ENCODE results near the gene TMEM176B. TPM values are rescaled to one million over a fixed set of nuclear protein-coding genes. Genes with fewer than 3 reads are reported as not detected.

Gene TMEM176B
- total RNA-seq, 6 experiments from 2014 or later = 711 to 1,315 (median 795) TPM

DNA sequence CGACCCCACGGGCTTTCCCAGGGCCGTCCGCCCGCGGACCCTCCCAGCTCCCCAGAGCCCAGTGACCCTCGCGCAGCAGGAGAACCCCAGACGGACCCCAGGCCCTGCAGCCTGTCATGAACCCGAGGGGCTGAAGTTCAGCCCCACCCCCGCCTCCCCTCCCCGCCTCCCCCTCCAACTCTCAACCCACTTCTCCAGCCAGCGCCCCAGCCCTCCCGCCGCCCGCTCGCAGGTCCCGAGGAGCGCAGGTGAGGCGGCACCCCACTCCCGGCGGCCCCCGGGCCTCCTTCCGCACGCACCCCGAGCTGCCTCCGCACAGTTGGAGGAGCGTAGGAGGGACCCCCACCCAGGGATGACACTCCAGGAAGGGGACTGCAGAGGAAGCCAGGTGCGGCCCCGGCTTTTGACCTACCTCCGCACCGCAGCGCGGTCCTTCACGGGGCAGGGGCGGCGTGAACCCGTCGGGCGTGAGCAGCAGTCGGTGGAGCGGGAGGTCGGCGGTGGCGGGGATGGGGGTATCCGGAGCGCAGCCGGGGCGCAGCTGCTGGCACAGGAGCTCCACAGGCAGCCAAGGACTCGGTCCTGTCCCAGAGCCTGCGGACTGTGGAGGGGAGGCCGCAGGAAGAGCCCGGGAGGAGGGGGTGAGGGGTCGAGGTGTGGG, 547 bp upstream of the TMEM176B start, which contains the start of gene TMEM176A:
Gene TMEM176A, plus strand, starts transcription at position 189 of the 661 bp plus-strand sequence. CDS start 782 bp downstream, outside the sequence.
- TF ChIP-seq, protein P1, sequence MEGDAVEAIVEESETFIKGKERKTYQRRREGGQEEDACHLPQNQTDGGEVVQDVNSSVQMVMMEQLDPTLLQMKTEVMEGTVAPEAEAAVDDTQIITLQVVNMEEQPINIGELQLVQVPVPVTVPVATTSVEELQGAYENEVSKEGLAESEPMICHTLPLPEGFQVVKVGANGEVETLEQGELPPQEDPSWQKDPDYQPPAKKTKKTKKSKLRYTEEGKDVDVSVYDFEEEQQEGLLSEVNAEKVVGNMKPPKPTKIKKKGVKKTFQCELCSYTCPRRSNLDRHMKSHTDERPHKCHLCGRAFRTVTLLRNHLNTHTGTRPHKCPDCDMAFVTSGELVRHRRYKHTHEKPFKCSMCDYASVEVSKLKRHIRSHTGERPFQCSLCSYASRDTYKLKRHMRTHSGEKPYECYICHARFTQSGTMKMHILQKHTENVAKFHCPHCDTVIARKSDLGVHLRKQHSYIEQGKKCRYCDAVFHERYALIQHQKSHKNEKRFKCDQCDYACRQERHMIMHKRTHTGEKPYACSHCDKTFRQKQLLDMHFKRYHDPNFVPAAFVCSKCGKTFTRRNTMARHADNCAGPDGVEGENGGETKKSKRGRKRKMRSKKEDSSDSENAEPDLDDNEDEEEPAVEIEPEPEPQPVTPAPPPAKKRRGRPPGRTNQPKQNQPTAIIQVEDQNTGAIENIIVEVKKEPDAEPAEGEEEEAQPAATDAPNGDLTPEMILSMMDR (IDR thresholded peaks at IDR 0.05) = no peak
- peak; percentile 59 to 86 (median 72) for ATAC-seq
- intact Hi-C loops (cut with DNase I) = loop anchor here in 1 of 2 donors (10.0 kb wide), 1 partner anchor 74 kb away; no protein-coding TSS in a partner anchor
- 0% methylated on average over 7 of the region's 54 CpGs for WGBS (ENCODE audit: insufficient coverage, low coverage, low lambda C conversion rate, missing lambda C conversion rate)
- no peaks in the 10 kb centered on the region for H3K27me3 ChIP-seq
- peaks cover 0 to 42% (median 18%) of the 10 kb centered on the region in 4 donors for H3K36me3 ChIP-seq
- H3K9me3 ChIP-seq = no peaks in the 10 kb centered on the region
- peak; percentile 74 to 85 (median 82) for DNase-seq
- peaks cover 0 to 35% (median 0%) of the 10 kb centered on the region in 4 donors for H3K4me1 ChIP-seq
- H3K27ac ChIP-seq = peak within 1 kb of the TSS; percentile 90 to 97 (median 95)
- H3K4me3 ChIP-seq = peak within 1 kb of the TSS; percentile 77 to 92 (median 92)

DNA sequence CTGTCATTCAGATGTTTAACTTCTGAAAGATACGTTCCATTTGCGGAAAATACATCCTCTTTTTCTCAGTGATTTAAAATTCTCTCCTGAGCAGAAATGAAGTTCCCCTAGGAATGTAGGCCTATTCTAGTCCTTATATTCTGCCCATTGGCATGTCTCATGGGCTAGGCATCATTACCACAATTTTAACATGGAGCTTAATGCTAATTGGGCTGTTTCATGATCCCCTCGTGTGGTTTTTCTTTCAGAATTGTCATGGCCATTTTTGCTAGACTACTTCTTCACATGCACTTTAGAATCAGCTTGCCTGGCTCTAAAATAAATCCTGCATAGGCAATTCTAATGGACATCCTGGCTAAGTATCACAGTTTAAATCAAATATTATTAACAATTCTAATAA, 1.0 kb downstream of the TMEM176B start:
- Histone ChIP-seq H3K4me3 (peak overlapping the region; percentile 77 to 92 (median 92)), H3K4me1 (peaks cover 0 to 40% (median 0%) of the 10 kb centered on the region in 4 donors), H3K9me3 (no peaks in the 10 kb centered on the region), H3K27me3 (no peaks in the 10 kb centered on the region), H3K36me3 (peaks cover 0 to 41% (median 18%) of the 10 kb centered on the region in 4 donors), H3K27ac (peak overlapping the region; percentile 90 to 97 (median 95))
- no peak for TF ChIP-seq POLR2A (IDR thresholded peaks at IDR 0.05)
- TF ChIP-seq, protein P1 (IDR thresholded peaks at IDR 0.05) = no peak
- intact Hi-C loops (cut with DNase I) = no loop called here
- DNase-seq (no peak), ATAC-seq (no peak)
- WGBS (ENCODE audit: insufficient coverage, low coverage, low lambda C conversion rate, missing lambda C conversion rate) = 25% methylated on average over 3 of the region's 3 CpGs

DNA sequence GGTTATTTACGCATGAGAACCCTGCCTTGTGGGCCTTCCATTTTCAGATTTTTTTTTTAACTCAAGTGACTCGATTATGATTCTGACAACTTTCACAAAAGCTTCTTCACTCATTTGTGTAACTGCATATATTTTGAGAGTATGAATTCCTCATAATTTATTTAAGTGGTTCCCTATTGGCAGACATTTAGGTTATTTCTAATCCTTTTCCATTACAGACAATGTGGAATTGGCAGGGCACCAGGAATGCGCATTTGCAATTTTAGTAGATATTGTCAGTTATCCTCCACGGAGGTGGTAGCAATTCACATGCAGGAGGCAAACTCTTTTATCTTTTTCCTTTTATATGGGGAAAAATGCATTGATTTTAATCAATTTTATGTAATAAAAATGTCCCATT, 2.5 kb downstream of the TMEM176B start:
- H3K9me3 ChIP-seq = no peaks in the 10 kb centered on the region
- WGBS (ENCODE audit: insufficient coverage, low coverage, low lambda C conversion rate, missing lambda C conversion rate) = 28% methylated on average over 4 of the region's 4 CpGs
- intact Hi-C loops (cut with DNase I) = no loop called here
- H3K4me1 ChIP-seq = peaks cover 0 to 33% (median 0%) of the 10 kb centered on the region in 4 donors
- H3K36me3 ChIP-seq = peaks cover 0 to 39% (median 14%) of the 10 kb centered on the region in 4 donors
- H3K4me3 ChIP-seq = peak overlapping the region; percentile 77 to 92 (median 92)
- no peaks in the 10 kb centered on the region for H3K27me3 ChIP-seq
- H3K27ac ChIP-seq = peak overlapping the region in 2 of 3 donors; percentile 95 to 97
- no peak for ATAC-seq
- no peak for DNase-seq
- TF ChIP-seq POLR2A (IDR thresholded peaks at IDR 0.05) = no peak
- TF ChIP-seq, protein P1 (IDR thresholded peaks at IDR 0.05) = no peak

DNA sequence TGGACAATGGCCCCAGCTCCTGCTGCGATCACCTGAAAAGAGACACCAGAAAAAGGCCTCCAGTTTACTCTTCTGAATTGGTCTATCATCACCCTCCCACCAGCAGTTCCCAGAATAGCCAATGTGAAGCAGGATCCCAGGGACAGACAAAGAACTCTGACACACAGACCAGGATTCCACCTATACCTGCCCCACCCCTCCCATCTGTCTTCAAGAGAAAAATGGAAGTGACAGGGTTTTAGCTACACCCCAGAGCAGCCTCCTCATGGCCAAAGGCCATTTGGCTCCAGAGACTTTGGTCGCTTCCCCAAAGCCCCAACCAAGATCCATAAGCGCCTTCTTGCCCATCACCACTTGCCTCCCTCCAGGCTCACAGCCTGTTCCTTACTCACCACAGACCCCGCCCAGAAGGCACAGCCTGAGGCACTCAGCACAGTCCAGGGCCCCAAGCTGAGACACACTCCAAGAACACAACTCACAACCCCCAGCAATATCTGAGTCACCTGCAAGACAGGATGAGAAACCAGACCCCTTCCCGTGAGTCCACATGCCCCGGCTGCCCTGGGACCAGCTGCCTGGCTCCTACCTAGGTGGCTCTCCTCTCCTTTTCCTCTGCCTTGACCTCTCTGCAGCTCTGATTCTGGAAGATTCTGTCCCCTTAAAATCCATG, 6.5 kb downstream of the TMEM176B start:
- Histone ChIP-seq H3K4me3 (no peak overlapping the region), H3K4me1 (peaks cover 0 to 28% (median under 1%) of the 10 kb centered on the region in 4 donors), H3K27me3 (no peaks in the 10 kb centered on the region), H3K36me3 (peaks cover 0 to 60% (median 26%) of the 10 kb centered on the region in 4 donors), H3K27ac (no peak overlapping the region), H3K9me3 (no peaks in the 10 kb centered on the region)
- TF ChIP-seq POLR2A (IDR thresholded peaks at IDR 0.05) = no peak
- TF ChIP-seq, protein P1 (IDR thresholded peaks at IDR 0.05) = no peak
- ATAC-seq (no peak), DNase-seq (no peak)
- WGBS (ENCODE audit: insufficient coverage, low coverage, low lambda C conversion rate, missing lambda C conversion rate) = 80% methylated on average over 3 of the region's 6 CpGs
- intact Hi-C loops (cut with DNase I) = no loop called here
